GM19328 (cell line): ENCODE measurements around the gene ARHGAP28.
"Not testable (repeated sequence)": the region's sequence is repeated elsewhere in the genome, so short reads cannot be mapped to it uniquely, and the experiment has no call there.

Source experiments
- ATAC-seq: cut with Tn5 transposase; IDR thresholded peaks from one replicate; pipeline ENCODE4 v1.9.1; 2021; ENCODE audit warnings: mild to moderate bottlenecking, moderate library complexity; ENCODE audit not compliant: unreplicated experiment

Gene ARHGAP28

GRCh38 chr18:6763524-6763923, 34.0 kb downstream of the ARHGAP28 start:
- no peak for ATAC-seq

GRCh38 chr18:6764382-6764781, 34.9 kb downstream of the ARHGAP28 start:
- ATAC-seq, result no peak

GRCh38 chr18:6773777-6774176, 44.3 kb downstream of the ARHGAP28 start:
- no peak for ATAC-seq

GRCh38 chr18:6775237-6775636, 45.7 kb downstream of the ARHGAP28 start:
- no peak for ATAC-seq

GRCh38 chr18:6775702-6776101, 46.2 kb downstream of the ARHGAP28 start:
- no peak for ATAC-seq

- ATAC-seq, result no peak
Measured at GRCh38 chr18:6776188-6776587, 46.7 kb downstream of the ARHGAP28 start.

GRCh38 chr18:6777509-6777908, 48.0 kb downstream of the ARHGAP28 start:
- ATAC-seq, result no peak

GRCh38 chr18:6778459-6779247, 49.1 kb downstream of the ARHGAP28 start:
- no peak for ATAC-seq

GRCh38 chr18:6781142-6781714, 51.7 kb downstream of the ARHGAP28 start:
- no peak for ATAC-seq

GRCh38 chr18:6781796-6782195, 52.3 kb downstream of the ARHGAP28 start:
- ATAC-seq, result no peak

GRCh38 chr18:6782861-6783260, 53.3 kb downstream of the ARHGAP28 start:
- no peak for ATAC-seq

GRCh38 chr18:6784046-6784445, 54.5 kb downstream of the ARHGAP28 start:
- no peak for ATAC-seq

GRCh38 chr18:6785001-6785400, 55.5 kb downstream of the ARHGAP28 start:
- ATAC-seq, result no peak

GRCh38 chr18:6785411-6785810, 55.9 kb downstream of the ARHGAP28 start:
- no peak for ATAC-seq

GRCh38 chr18:6792391-6792790, 62.9 kb downstream of the ARHGAP28 start:
- no peak for ATAC-seq

- no peak for ATAC-seq
Measured at GRCh38 chr18:6793455-6793854, 63.9 kb downstream of the ARHGAP28 start.

- no peak for ATAC-seq
Measured at GRCh38 chr18:6793986-6794385, 64.5 kb downstream of the ARHGAP28 start.

GRCh38 chr18:6795307-6795706, 65.8 kb downstream of the ARHGAP28 start:
- ATAC-seq, result no peak

- ATAC-seq, result no peak
Measured at GRCh38 chr18:6796511-6796910, 67.0 kb downstream of the ARHGAP28 start.

GRCh38 chr18:6797171-6797570, 67.7 kb downstream of the ARHGAP28 start:
- ATAC-seq, result no peak

GRCh38 chr18:6798896-6799295, 69.4 kb downstream of the ARHGAP28 start:
- ATAC-seq, result no peak

- not testable (repeated sequence) for ATAC-seq
Measured at GRCh38 chr18:6800309-6800708, 70.8 kb downstream of the ARHGAP28 start.
